ENCODE measurements around the gene LUZP1.

The LUZP1 gene

DNA sequence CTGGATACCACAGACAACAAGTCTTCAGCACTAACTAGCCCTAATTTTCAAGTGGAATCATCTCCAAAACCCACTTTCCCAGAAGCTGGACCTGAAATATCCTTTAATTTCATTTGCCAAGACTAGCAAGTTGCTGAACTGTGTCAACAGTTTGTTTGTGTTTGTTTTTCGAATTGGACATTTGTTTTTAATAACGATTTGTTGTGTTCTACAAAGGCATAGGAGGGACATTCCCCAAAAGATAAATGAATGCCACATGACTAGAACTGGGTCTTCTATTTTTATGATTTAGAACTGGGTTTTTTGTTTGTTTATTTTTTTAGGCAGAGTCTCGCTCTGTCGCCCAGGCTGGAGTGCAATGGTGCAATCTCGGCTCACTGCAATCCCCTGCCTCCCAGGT, 17.9 kb downstream of the LUZP1 start:
- no peak for DNase-seq

GRCh38 chr1:23150125-23150524, 18.5 kb downstream of the LUZP1 start:
- DNase-seq = no peak

- no peak for DNase-seq
Measured at GRCh38 chr1:23149114-23149513, 19.5 kb downstream of the LUZP1 start.

DNA sequence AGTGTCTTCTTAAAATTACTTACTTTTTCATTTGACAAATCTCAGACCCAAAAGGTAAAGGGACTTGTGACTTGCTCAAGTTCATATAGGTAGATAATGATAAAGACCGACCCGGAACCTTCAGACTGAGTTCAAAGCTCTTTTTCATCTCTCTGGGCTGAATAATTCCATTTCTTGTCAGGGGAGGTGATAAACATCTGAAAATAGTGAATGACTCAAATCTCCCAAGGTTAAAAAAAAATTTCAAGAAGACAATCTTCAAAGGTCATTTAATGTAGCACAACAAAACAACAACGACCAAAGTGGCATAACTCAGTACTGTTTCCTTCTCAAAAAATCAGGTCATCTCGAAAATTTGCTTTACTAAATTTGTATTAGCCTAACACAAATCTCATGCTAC, 20.6 kb downstream of the LUZP1 start:
- no peak for DNase-seq

- no peak for DNase-seq
Measured at GRCh38 chr1:23140940-23141596, 27.6 kb downstream of the LUZP1 start.

DNA sequence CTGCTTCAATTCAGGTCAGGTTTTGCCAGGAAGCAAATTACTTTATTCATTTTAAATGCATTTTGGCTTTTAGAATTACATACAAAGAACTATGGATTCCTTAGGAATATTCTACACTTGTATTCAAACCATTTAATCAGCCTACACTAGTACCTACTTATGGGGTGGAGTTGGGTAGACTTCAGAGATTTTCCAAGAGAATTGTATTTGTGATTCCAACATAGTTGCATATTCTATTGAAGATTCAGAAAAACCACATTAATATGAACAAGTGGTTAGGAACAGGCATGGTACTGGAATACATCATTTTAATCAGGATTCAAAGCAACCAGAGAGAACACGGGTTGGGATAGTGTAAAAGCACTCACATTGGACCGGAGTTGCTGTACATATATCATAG, 33.4 kb downstream of the LUZP1 start:
- no peak for DNase-seq

DNA sequence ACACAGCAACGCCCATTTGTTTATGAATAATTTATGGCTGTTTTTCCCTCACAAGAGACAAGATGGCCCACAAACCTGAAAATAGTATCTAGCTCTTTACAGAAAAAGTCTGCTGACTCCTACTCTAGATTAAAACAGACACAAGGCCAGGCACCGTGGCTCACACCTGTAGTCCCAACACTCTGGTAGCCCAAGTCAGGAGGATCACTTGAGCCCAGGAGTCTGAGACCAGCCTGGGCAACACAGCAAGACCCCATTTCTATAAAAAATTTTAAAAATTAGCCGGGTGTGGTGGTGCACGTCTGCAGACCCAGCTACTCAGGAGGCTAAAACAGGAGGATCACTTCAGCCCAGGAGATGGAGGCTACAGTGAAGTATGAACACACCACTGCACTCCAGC, 34.6 kb downstream of the LUZP1 start:
- no peak for DNase-seq

DNA sequence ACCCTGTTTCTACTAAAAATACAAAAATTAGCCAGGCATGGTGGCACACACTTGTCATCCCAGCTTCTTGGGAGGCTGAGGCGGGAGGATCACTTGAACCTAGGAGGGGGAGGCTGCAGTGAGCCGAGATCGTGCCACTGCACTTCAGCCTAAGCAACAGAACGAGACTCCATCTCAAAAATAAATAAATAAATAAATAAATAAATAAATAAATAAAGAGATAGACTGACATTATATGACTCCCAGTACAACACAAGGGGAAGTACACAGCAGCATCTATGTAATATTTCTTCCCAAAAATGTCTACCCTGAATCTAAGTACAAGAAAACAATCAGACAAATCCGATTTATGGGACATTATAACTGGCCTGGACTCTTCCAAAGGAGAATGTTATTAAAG, 35.1 kb downstream of the LUZP1 start:
- DNase-seq = no peak

- no peak for DNase-seq
Measured at GRCh38 chr1:23132033-23132432, 36.6 kb downstream of the LUZP1 start.

DNA sequence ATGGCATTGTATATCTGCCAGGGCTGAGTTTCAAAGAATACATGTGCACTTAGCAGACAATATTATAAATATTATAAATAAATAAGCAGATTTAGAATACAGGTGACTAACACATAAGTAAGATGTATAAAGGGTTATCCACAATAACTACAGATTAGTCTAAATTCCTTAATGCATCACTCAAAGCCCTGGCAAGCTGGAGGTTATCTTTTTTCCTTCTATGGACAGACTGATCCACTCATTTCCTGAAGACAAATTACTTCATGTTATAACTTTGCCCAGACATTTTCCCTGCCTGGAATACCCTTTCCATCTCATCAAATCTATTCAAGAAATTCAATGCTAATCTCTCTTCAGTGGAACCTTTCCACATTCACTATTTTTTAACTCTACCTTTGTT, 38.8 kb downstream of the LUZP1 start:
- DNase-seq = no peak

GRCh38 chr1:23126801-23127200, 41.9 kb downstream of the LUZP1 start:
- DNase-seq = no peak

DNA sequence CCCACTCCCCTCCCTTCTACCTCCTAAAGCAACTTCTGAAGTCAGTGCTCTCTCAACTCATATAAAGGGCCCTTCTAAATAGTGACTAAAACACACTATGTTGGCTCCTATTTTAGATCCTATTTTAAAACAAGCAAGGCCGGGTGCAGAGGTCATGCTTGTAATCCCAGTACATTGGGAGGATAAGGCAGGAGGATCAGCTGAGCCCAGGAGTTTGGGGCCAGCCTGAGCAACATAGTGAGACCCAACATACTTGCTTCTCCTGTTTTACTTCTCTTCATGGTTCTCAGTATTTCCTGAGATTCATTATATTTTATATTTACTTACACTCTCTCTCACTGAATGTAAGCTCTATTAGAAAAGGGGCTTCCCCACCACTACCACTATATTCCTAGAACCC, 42.5 kb downstream of the LUZP1 start:
- DNase-seq = no peak

GRCh38 chr1:23125489-23125888, 43.2 kb downstream of the LUZP1 start:
- no peak for DNase-seq

- no peak for DNase-seq
Measured at GRCh38 chr1:23124259-23125026, 44.2 kb downstream of the LUZP1 start.

DNA sequence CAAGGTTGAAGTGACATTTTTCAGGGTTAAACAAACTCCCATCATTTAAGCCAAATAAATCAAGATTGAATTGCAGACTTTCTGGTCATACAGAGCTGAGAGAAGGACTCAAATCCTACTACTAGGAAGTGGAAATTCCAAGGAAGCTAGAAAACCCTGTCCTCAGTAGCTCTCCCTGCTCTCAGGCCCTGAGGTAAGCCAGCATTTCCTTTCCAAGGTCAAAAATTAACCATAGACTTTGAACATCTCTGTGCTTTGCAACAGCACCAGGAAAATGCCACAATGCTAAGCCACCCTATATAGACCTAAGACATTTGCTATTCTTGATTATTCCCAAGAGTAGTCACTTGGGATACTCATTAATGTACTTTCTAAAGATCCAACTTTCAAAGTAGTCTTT, 45.1 kb downstream of the LUZP1 start:
- no peak for DNase-seq

DNA sequence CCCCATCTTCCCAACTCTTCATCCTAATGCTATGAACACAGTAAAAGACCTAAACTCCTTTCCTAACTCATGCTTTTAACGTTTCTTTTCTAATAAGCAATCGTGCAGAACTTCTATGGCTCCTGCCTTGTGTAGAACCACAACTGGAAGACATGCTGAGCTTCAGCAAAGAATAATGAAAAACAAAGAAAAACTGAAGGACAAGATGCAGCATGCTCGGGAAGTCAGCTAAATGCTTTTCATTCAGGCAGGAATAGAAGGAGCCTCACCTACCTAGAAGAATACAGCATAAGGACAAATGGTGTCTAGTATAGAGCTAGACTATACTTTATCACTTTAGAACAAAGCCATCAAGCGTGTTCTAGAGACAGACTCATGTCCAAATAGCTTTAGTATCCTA, 45.9 kb downstream of the LUZP1 start:
- no peak for DNase-seq

- no peak for DNase-seq
Measured at GRCh38 chr1:23122023-23122748, 46.5 kb downstream of the LUZP1 start.

GRCh38 chr1:23120383-23120782, 48.3 kb downstream of the LUZP1 start:
- DNase-seq = no peak

- no peak for DNase-seq
Measured at GRCh38 chr1:23118957-23119792, 49.5 kb downstream of the LUZP1 start.

GRCh38 chr1:23118407-23118806, 50.2 kb downstream of the LUZP1 start:
- no peak for DNase-seq

- DNase-seq = no peak
Measured at GRCh38 chr1:23116921-23117699, 51.5 kb downstream of the LUZP1 start.

DNA sequence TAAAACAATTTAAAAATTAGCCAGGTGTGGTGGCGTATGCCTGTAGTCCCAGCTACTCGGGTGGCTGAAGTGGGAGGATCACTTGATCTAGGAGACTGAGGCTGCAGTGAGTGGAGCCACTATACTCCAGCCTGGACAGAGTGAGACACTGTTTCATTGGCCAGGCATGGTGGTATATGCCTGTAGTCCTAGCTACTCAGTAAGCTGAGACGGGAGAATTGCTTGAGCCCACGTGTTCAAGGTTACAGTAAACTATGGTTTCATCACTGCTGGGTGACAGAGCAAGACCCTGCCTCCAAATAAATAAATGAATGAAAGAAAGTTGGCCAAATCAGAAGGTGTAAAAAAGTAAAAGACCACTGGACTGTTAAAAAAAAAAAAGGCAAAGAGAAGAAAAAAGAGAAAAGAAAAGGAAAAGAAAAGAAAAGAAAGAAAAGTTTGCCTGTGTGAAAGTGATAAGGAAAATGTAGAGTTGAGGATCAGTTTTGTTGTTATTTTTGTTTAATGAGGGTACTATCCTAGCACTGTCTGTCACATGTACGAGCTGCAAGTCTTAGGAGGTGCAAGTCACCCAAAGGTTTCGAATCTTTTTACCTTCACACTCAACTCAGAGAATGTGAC, 52.3 kb downstream of the LUZP1 start:
- no peak for DNase-seq
